ENCODE results near the gene EAF2. TPM values are rescaled to one million over a fixed set of nuclear protein-coding genes. Genes with fewer than 3 reads are reported as not detected.
"Not testable (repeated sequence)": the region's sequence is repeated elsewhere in the genome, so short reads cannot be mapped to it uniquely, and the experiment has no call there.

Gene EAF2
- total RNA-seq, 6 experiments from 2014 or later: 1.4 to 3.0 (median 2.0) TPM

- DNase-seq (no peak), ATAC-seq (no peak)
- Histone ChIP-seq H3K27ac (no peak overlapping the region), H3K9me3 (no peaks in the 10 kb centered on the region), H3K4me1 (no peaks in the 10 kb centered on the region), H3K36me3 (no peaks in the 10 kb centered on the region), H3K27me3 (no peaks in the 10 kb centered on the region), H3K4me3 (no peak overlapping the region)
- 86% methylated on average over 2 of the region's 2 CpGs for WGBS (ENCODE audit: insufficient coverage, low coverage, low lambda C conversion rate, missing lambda C conversion rate)
- TF ChIP-seq POLR2A (IDR thresholded peaks at IDR 0.05): no peak
- no peak for TF ChIP-seq CTCF (IDR thresholded peaks at IDR 0.05)
- intact Hi-C loops (cut with DNase I): no loop called here
Observed at GRCh38 chr3:121852256-121852655, 17.2 kb downstream of the EAF2 start.

- WGBS (ENCODE audit: insufficient coverage, low coverage, low lambda C conversion rate, missing lambda C conversion rate): 42% methylated on average over 5 of the region's 5 CpGs
- ATAC-seq: no peak
- Histone ChIP-seq H3K36me3 (no peaks in the 10 kb centered on the region), H3K4me3 (no peak overlapping the region), H3K9me3 (no peaks in the 10 kb centered on the region), H3K27ac (no peak overlapping the region), H3K27me3 (no peaks in the 10 kb centered on the region), H3K4me1 (no peaks in the 10 kb centered on the region)
- intact Hi-C loops (cut with DNase I): no loop called here
- TF ChIP-seq CTCF (IDR thresholded peaks at IDR 0.05) (peak in 3 of 4 donors; percentile 16 to 31 (median 18)), POLR2A (IDR thresholded peaks at IDR 0.05) (no peak)
- no peak for DNase-seq
Observed at GRCh38 chr3:121855555-121855954, 20.5 kb downstream of the EAF2 start.

GRCh38 chr3:121857778-121858177 is 22.8 kb downstream of the EAF2 start:
- H3K4me1 ChIP-seq; H3K27ac ChIP-seq; ATAC-seq; DNase-seq; H3K4me3 ChIP-seq; H3K36me3 ChIP-seq; H3K27me3 ChIP-seq; H3K9me3 ChIP-seq; intact Hi-C loops (cut with DNase I): not testable (repeated sequence)
- 77% methylated on average over 3 of the region's 5 CpGs for WGBS (ENCODE audit: insufficient coverage, low coverage, low lambda C conversion rate, missing lambda C conversion rate)

- H3K4me1 ChIP-seq; H3K27me3 ChIP-seq; H3K36me3 ChIP-seq; intact Hi-C loops (cut with DNase I); ATAC-seq; H3K4me3 ChIP-seq; H3K27ac ChIP-seq; DNase-seq; H3K9me3 ChIP-seq: not testable (repeated sequence)
- WGBS (ENCODE audit: insufficient coverage, low coverage, low lambda C conversion rate, missing lambda C conversion rate): no CpG with 5 or more reads among the region's 9 CpGs
Observed at GRCh38 chr3:121863247-121863646, 28.2 kb downstream of the EAF2 start.

GRCh38 chr3:121863801-121864200 is 28.8 kb downstream of the EAF2 start:
- Histone ChIP-seq H3K4me1 (no peaks in the 10 kb centered on the region), H3K9me3 (no peaks in the 10 kb centered on the region), H3K27me3 (no peaks in the 10 kb centered on the region), H3K27ac (no peak overlapping the region), H3K36me3 (no peaks in the 10 kb centered on the region), H3K4me3 (no peak overlapping the region)
- intact Hi-C loops (cut with DNase I): no loop called here
- DNase-seq (no peak), ATAC-seq (no peak)
- TF ChIP-seq POLR2A (IDR thresholded peaks at IDR 0.05) (no peak), CTCF (IDR thresholded peaks at IDR 0.05) (no peak)

GRCh38 chr3:121869736-121870135 is 34.7 kb downstream of the EAF2 start:
- no peak for TF ChIP-seq CTCF (IDR thresholded peaks at IDR 0.05)
- TF ChIP-seq POLR2A (IDR thresholded peaks at IDR 0.05): no peak
- Histone ChIP-seq H3K4me3 (no peak overlapping the region), H3K4me1 (no peaks in the 10 kb centered on the region), H3K27me3 (no peaks in the 10 kb centered on the region), H3K9me3 (no peaks in the 10 kb centered on the region), H3K27ac (no peak overlapping the region), H3K36me3 (no peaks in the 10 kb centered on the region)
- DNase-seq: no peak
- 88% methylated on average over 1 of the region's 2 CpGs for WGBS (ENCODE audit: insufficient coverage, low coverage, low lambda C conversion rate, missing lambda C conversion rate)
- intact Hi-C loops (cut with DNase I): no loop called here
- no peak for ATAC-seq
